DMS79 treated with DMSO at 0.1 percent for 48 hours (cell line): Measurements from ENCODE around the gene LRFN5.
"Not testable (repeated sequence)": the region's sequence is repeated elsewhere in the genome, so short reads cannot be mapped to it uniquely, and the experiment has no call there.

Source experiments
- DNase-seq: peaks from one replicate; lab custom pipeline; 2025; lab: John Stamatoyannopoulos, UW

The LRFN5 gene

GRCh38 chr14:41899416-41899815 is 292.7 kb downstream of the LRFN5 start:
- peak; percentile 99 for DNase-seq

GRCh38 chr14:41900644-41901043 is 294.0 kb downstream of the LRFN5 start:
- peak; percentile 61 for DNase-seq

- no peak for DNase-seq
These were observed 294.4 kb downstream of the LRFN5 start for GRCh38 chr14:41901089-41901488.

GRCh38 chr14:41905394-41905964 is 298.8 kb downstream of the LRFN5 start:
- no peak for DNase-seq

GRCh38 chr14:41911155-41911554 is 304.5 kb downstream of the LRFN5 start:
- not testable (repeated sequence) for DNase-seq

- no peak for DNase-seq
These were observed 306.7 kb downstream of the LRFN5 start for GRCh38 chr14:41913398-41913797.

GRCh38 chr14:41915732-41916131 is 309.1 kb downstream of the LRFN5 start:
- no peak for DNase-seq

GRCh38 chr14:41916313-41916712 is 309.6 kb downstream of the LRFN5 start:
- no peak for DNase-seq

GRCh38 chr14:41925409-41925808 is 318.7 kb downstream of the LRFN5 start:
- no peak for DNase-seq

GRCh38 chr14:41950428-41951151 is 343.9 kb downstream of the LRFN5 start:
- peak; percentile 45 for DNase-seq
